Endothelial cell of umbilical vein (primary cell): ENCODE results near the gene SEMA3E. TPM values are rescaled to one million over a fixed set of nuclear protein-coding genes. Genes with fewer than 3 reads are reported as not detected.

Experiments
- BruUV-seq: library from RNA; stranded (reverse); fragments of 400-500 nt; replicated peaks from 2 replicates; lab custom pipeline; 2021; lab: Mats Ljungman, UMichigan
- CTCF ChIA-PET: fragments of 300-600, 350-600 bp; sonication (Branson Sonifier 250); formaldehyde crosslinking; loops from one replicate; lab custom pipeline; 2021; ENCODE audit warnings: antibody characterized with exemption, inconsistent platforms; lab: Charles Lee
- POLR2A ChIA-PET: fragments of 300-600, 350-600 bp; sonication (Branson Sonifier 250); formaldehyde crosslinking; loops from one replicate; lab custom pipeline; 2021; ENCODE audit warnings: antibody characterized with exemption, inconsistent platforms; lab: Charles Lee
- DNase-seq: peaks from one replicate; pipeline ENCODE4 v3.0.0-alpha.2; 2011; ENCODE audit warnings: low read depth, low spot score
- FAIRE-seq: peaks from 2 replicates; lab custom pipeline; 2011; peaks lifted over from hg19 to GRCh38; lab: Jason Lieb, UNC
- H2AFZ ChIP-seq: 2 replicates; pipeline ENCODE4 v1.6.0; 2012; ENCODE audit warnings: low read depth, low read length, control low read depth, inconsistent platforms
- H3K27ac ChIP-seq: 2 replicates; pipeline ENCODE4 v1.5.1; 2011; ENCODE audit warnings: low read depth, mild to moderate bottlenecking, control low read depth, low read length, moderate library complexity; ENCODE audit not compliant: insufficient read depth
- H3K27me3 ChIP-seq, 2 experiments: 2 replicates each; pipeline versions ENCODE4 v1.6.0 to v1.6.1; 2011; ENCODE audit warnings: low read length in 2 of 2, mixed read lengths in 1 of 2; ENCODE audit not compliant: control insufficient read depth in 2 of 2, insufficient read depth in 2 of 2
- H3K36me3 ChIP-seq, 2 experiments: 2 replicates in 1 of 2; 3 replicates in 1 of 2; pipeline ENCODE4 v1.5.1; 2011; ENCODE audit warnings: low read length in 2 of 2, mild to moderate bottlenecking in 1 of 2, moderate library complexity in 1 of 2; ENCODE audit not compliant: control insufficient read depth in 2 of 2, insufficient read depth in 2 of 2; ENCODE audit errors: extremely low read depth in 1 of 2
- H3K4me1 ChIP-seq: 3 replicates; pipeline ENCODE4 v1.5.1; 2011; ENCODE audit warnings: mild to moderate bottlenecking, low read length; ENCODE audit not compliant: control insufficient read depth, insufficient read depth; ENCODE audit errors: extremely low read depth
- H3K4me2 ChIP-seq: 2 replicates; pipeline ENCODE4 v1.6.1; 2011; ENCODE audit warnings: low read length, control low read depth, mixed read lengths; ENCODE audit not compliant: insufficient read depth
- H3K4me3 ChIP-seq, 3 experiments: fragments of 200-600 bp in 1 of 3; sonication (generic), shearing (Covaris generic) in 1 of 3; replicated peaks in 1 of 3; 2 replicates each; pipeline ENCODE4 v1.5.1; 2011 to 2016; ENCODE audit warnings: control low read depth in 3 of 3, low read length in 3 of 3, mild to moderate bottlenecking in 2 of 3, inconsistent platforms in 1 of 3, low read depth in 1 of 3, moderate library complexity in 1 of 3; ENCODE audit not compliant: insufficient read depth in 1 of 3
- H3K79me2 ChIP-seq: 2 replicates; pipeline ENCODE4 v1.6.0; 2012; ENCODE audit warnings: low read length, inconsistent platforms; ENCODE audit not compliant: control insufficient read depth, insufficient read depth
- H3K9ac ChIP-seq: replicated peaks from 2 replicates; pipeline ENCODE3; 2011; ENCODE audit warnings: low read length, control low read depth; ENCODE audit not compliant: insufficient read depth; ENCODE audit errors: extremely low read depth
- H3K9me1 ChIP-seq: replicated peaks from 3 replicates; pipeline ENCODE4 v1.6.0; 2011; ENCODE audit warnings: mild to moderate bottlenecking, low read length; ENCODE audit not compliant: control insufficient read depth, insufficient read depth; ENCODE audit errors: extremely low read depth
- H3K9me3 ChIP-seq: replicated peaks from 2 replicates; pipeline ENCODE4 v1.5.1; 2012; ENCODE audit warnings: low read length, inconsistent platforms; ENCODE audit not compliant: control insufficient read depth, insufficient read depth
- H4K20me1 ChIP-seq: replicated peaks from 2 replicates; pipeline ENCODE3; 2011; ENCODE audit warnings: mild to moderate bottlenecking, low read length; ENCODE audit not compliant: control insufficient read depth, insufficient read depth; ENCODE audit errors: extremely low read depth
- EZH2 ChIP-seq: IDR thresholded peaks from 2 replicates; pipeline ENCODE4 v1.6.1; 2012; ENCODE audit warnings: borderline replicate concordance, low read depth, mild to moderate bottlenecking, moderate library complexity, low read length, inconsistent platforms; ENCODE audit not compliant: severe bottlenecking
- FOS ChIP-seq: IDR thresholded peaks from 2 replicates; pipeline ENCODE4 v1.6.1; 2011; ENCODE audit warnings: mild to moderate bottlenecking, low read length, moderate library complexity, borderline replicate concordance; ENCODE audit not compliant: insufficient read depth
- GATA2 ChIP-seq: IDR thresholded peaks from 2 replicates; pipeline ENCODE4 v1.7.0; 2011; ENCODE audit warnings: low read depth, mild to moderate bottlenecking, moderate library complexity, mixed read lengths, low read length; ENCODE audit not compliant: insufficient read length, insufficient read depth
- JUN ChIP-seq: IDR thresholded peaks from 2 replicates; pipeline ENCODE4 v1.6.1; 2011; ENCODE audit warnings: borderline replicate concordance, low read depth; ENCODE audit not compliant: insufficient read length, insufficient read depth
- MYC ChIP-seq: IDR thresholded peaks from one replicate; pipeline ENCODE4 v1.6.1; 2011; ENCODE audit warnings: mild to moderate bottlenecking, low read depth, low read length
- POLR2A ChIP-seq: IDR thresholded peaks from 2 replicates; pipeline ENCODE4 v1.6.1; 2012; ENCODE audit warnings: low read depth, mild to moderate bottlenecking, control low read depth, low read length
- POLR2AphosphoS5 ChIP-seq: IDR thresholded peaks from 2 replicates; pipeline ENCODE4 v1.6.1; 2012; ENCODE audit warnings: low read depth, mild to moderate bottlenecking, control low read depth, low read length, moderate library complexity; ENCODE audit not compliant: insufficient read depth
- dilution Hi-C: fragments of 300-500 bp; cut with MboI; formaldehyde crosslinking; loops from one replicate; pipeline ENCODE4 v1.15.0; 2019; ENCODE audit warnings: low sequenced_read_pairs; ENCODE audit not compliant: extremely low pct_ligation_motif_present
- intact Hi-C: fragments of 100-400 bp; cut with micrococcal nuclease; formaldehyde crosslinking; loops from one replicate; pipeline ENCODE4 v1.10.0; 2022
- polyA plus RNA-seq, 4 experiments: library from polyadenylated mRNA; depleted of rRNA in 3 of 4; stranded (reverse) in 3 of 4; unstranded in 1 of 4; fragments of >200 nt; gene quantifications; 2 replicates each; pipeline versions ENCODE4 v1.2.1 to v1.2.3, GENCODE V29; 2011 to 2012; ENCODE audit warnings: missing spikeins in 1 of 4
- total RNA-seq: library from RNA; stranded (reverse); gene quantifications from 2 replicates; pipeline ENCODE4 v1.2.3, GENCODE V29; 2021
- TF ChIP-seq, protein P1 (sequence below): IDR thresholded peaks from 2 replicates; pipeline ENCODE4 v1.6.1; 2011; ENCODE audit not compliant: insufficient read depth, insufficient read length
- TF ChIP-seq, protein P2 (sequence below), 2 donors: IDR thresholded peaks; 1 replicate in 1 of 2; 2 replicates in 1 of 2; pipeline ENCODE4 v1.5.1; 2011; ENCODE audit warnings: low read length in 2 of 2, mild to moderate bottlenecking in 2 of 2, moderate library complexity in 2 of 2, control low read depth in 1 of 2, inconsistent platforms in 1 of 2, low read depth in 1 of 2; ENCODE audit not compliant: insufficient read depth in 1 of 2; ENCODE audit errors: extremely low read depth in 1 of 2

The SEMA3E gene
- total and polyA plus RNA-seq, 2 donors (not counting 3 experiments of a cell fraction or from before 2014, with no cell fraction given) = not detected

DNA sequence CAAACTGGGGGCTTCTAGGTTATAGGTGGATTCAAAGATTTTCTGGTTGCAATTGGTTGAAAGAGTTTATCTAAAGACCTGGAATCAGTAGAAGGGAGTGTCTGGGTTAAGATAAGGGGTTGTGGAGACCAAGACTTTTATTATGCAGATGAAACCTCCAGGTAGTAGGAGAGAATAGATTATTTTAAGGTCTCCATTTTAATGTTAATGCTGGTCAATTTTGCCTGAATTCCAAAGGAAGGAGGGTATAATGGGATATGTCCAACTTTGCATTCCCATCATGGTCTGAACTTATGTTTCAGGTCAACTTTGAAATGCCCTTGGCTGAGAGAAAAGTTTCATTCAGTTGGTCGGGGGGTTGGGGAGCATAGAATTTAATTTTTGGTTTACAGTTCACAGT lies 44.3 kb upstream of the SEMA3E start:
- no peak overlapping the region for H2AFZ ChIP-seq
- no peak overlapping the region for H3K27ac ChIP-seq
- H3K9me3 ChIP-seq = no peaks in the 10 kb centered on the region
- H3K4me1 ChIP-seq = no peaks in the 10 kb centered on the region
- TF ChIP-seq GATA2 (no peak), JUN (no peak)
- no TSS peak for BruUV-seq
- no peak overlapping the region for H3K4me2 ChIP-seq
- intact Hi-C loops (no loop called here), dilution Hi-C loops (no loop called here)
- no peaks in the 10 kb centered on the region for H3K9me1 ChIP-seq
- no peaks in the 10 kb centered on the region for H3K79me2 ChIP-seq
- ChIA-PET CTCF (no interaction called here), POLR2A (no interaction called here)
- H3K27me3 ChIP-seq = peaks cover 2% of the 10 kb centered on the region in 2 experiments
- H3K36me3 ChIP-seq = no peaks in the 10 kb centered on the region
- H3K4me3 ChIP-seq = no peak overlapping the region
- no peak overlapping the region for H3K9ac ChIP-seq
- FAIRE-seq = no peak
- DNase-seq = no peak
- no peaks in the 10 kb centered on the region for H4K20me1 ChIP-seq

DNA sequence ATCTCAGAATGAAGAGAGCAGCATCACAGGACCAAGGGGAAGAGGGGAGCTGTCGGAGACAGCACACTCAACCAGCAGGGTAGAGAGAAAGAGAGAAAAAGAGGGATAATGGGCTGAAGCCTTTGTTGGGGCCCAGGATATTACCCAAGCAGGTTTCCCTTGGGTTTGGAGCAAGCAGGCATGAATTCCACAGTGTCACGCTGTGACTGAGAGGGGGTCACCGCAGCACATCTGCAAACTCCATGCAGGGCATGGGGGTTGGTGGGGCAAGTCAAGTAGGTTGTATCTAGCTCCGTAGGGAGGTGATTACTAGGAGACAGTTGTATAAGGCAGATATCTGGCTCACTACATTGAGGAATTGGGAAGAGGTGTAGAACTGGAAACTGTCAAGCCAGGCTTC lies 42.2 kb upstream of the SEMA3E start:
- no peak for FAIRE-seq
- Histone ChIP-seq H3K27ac (no peak overlapping the region), H3K9me3 (no peaks in the 10 kb centered on the region), H4K20me1 (no peaks in the 10 kb centered on the region), H3K27me3 (peaks cover 2% of the 10 kb centered on the region in 2 experiments), H3K4me3 (no peak overlapping the region), H3K79me2 (no peaks in the 10 kb centered on the region), H3K4me1 (no peaks in the 10 kb centered on the region), H3K4me2 (no peak overlapping the region), H3K36me3 (no peaks in the 10 kb centered on the region), H3K9ac (no peak overlapping the region), H3K9me1 (no peaks in the 10 kb centered on the region), H2AFZ (no peak overlapping the region)
- TF ChIP-seq GATA2 = no peak
- TF ChIP-seq POLR2A = no peak
- TF ChIP-seq POLR2AphosphoS5 = no peak
- TF ChIP-seq, protein P1, sequence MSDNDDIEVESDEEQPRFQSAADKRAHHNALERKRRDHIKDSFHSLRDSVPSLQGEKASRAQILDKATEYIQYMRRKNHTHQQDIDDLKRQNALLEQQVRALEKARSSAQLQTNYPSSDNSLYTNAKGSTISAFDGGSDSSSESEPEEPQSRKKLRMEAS = no peak
- TF ChIP-seq, protein P2, sequence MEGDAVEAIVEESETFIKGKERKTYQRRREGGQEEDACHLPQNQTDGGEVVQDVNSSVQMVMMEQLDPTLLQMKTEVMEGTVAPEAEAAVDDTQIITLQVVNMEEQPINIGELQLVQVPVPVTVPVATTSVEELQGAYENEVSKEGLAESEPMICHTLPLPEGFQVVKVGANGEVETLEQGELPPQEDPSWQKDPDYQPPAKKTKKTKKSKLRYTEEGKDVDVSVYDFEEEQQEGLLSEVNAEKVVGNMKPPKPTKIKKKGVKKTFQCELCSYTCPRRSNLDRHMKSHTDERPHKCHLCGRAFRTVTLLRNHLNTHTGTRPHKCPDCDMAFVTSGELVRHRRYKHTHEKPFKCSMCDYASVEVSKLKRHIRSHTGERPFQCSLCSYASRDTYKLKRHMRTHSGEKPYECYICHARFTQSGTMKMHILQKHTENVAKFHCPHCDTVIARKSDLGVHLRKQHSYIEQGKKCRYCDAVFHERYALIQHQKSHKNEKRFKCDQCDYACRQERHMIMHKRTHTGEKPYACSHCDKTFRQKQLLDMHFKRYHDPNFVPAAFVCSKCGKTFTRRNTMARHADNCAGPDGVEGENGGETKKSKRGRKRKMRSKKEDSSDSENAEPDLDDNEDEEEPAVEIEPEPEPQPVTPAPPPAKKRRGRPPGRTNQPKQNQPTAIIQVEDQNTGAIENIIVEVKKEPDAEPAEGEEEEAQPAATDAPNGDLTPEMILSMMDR (IDR thresholded peaks at IDR 0.05; ENCODE audit: extremely low read depth in 1 of 2, insufficient read depth in 1 of 2, low read depth in 1 of 2, low read length in 2 of 2) = no peak
- no peak for TF ChIP-seq EZH2
- no peak for TF ChIP-seq MYC
- no peak for TF ChIP-seq FOS
- TF ChIP-seq JUN = no peak
- ChIA-PET CTCF (interaction anchor here (1.2 kb wide), 1 partner anchor 12 kb away, joined by 3 read pairs; no protein-coding TSS in a partner anchor), POLR2A (no interaction called here)
- no TSS peak for BruUV-seq
- no peak for DNase-seq
- dilution Hi-C loops (no loop called here), intact Hi-C loops (no loop called here)
